ENCODE data around the gene NFYC. TPM values are rescaled to one million over a fixed set of nuclear protein-coding genes. Genes with fewer than 3 reads are reported as not detected.

Gene NFYC
- total RNA-seq, 1 donor from 2014 or later = 51.1 TPM

DNA sequence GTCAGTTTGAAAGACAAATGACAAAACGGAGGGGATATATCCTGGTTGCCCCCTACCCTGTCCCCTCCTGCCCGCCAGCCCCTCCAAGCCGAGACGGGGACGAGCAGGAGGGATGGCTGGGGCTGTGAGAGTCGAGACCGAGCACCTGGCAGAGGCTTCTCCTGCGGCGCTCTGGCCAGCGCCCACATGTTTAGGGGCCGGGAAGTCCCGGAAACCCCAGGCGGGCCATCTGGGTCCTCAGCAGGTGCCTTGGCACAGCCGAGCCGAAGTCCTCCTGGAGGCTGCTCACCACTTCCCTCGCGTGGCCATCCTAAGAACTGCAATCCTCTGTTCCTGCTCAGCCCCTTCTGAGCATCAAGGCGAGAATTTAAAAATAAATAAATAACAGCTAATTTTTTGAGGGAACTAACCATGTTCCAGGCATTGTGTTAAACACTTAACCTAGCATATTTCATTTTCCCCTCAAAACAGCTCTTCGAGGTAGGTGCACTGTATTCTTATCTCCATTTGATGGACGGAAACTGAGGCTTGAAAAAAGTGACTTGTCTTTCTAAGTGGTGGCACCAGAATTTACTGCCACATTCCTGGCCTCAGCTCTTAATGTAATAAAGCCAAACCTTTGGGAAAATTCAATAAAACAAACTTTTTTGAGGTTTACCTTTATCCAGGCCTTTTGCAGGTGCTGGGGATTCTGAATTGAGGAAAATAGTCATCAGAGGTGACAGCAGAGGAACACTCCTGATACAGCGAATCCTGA is 22.6 kb upstream of the NFYC start:
- H3K4me3 ChIP-seq (ENCODE audit: insufficient read depth, low read depth, low read length) = no peak overlapping the region
- Mint-ChIP-seq H3K4me3 (ENCODE audit: unreplicated experiment) (no peak overlapping the region), H3K27ac (ENCODE audit: unreplicated experiment) (no peak overlapping the region)

DNA sequence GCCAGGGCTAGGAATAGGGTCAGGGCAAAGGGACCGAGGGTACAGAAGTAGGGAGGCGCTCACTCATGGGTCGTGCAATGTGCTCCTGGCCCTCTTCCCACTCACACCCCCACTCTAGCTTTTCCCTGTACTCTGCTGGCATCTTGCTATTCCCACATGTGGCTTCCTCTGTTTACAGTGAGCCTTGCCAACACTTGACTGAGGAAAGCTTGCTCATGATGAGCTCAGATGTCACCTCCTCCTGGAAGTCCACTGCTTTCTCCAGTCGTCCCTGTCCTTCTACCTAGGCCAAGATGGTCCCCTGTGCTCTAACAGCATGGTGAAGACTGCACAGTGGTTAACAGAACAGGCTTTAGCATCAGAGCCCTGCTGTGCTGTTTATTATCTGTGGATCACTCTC is 18.1 kb upstream of the NFYC start:
- FAIRE-seq (no peak), DNase-seq (ENCODE audit: low read depth) (no peak)
- Histone ChIP-seq H3K27me3 (ENCODE audit: insufficient read depth, low read length) (no peaks in the 10 kb centered on the region), H3K4me2 (ENCODE audit: low read length) (no peak overlapping the region), H3K4me1 (ENCODE audit: insufficient read depth, low read length) (no peaks in the 10 kb centered on the region), H4K20me1 (ENCODE audit: insufficient read depth, low read length) (no peaks in the 10 kb centered on the region), H3K27ac (ENCODE audit: low read depth, low read length) (no peak overlapping the region), H3K4me3 (ENCODE audit: insufficient read depth, low read depth, low read length) (no peak overlapping the region), H2AFZ (ENCODE audit: low read depth, low read length) (no peak overlapping the region), H3K9me3 (ENCODE audit: insufficient read depth, low read depth, low read length) (no peaks in the 10 kb centered on the region), H3K9ac (ENCODE audit: low read length) (no peak overlapping the region), H3K79me2 (ENCODE audit: insufficient read depth, low read length) (no peaks in the 10 kb centered on the region), H3K36me3 (ENCODE audit: insufficient read depth, low read length) (no peaks in the 10 kb centered on the region)
- Mint-ChIP-seq H3K27me3 (ENCODE audit: low read depth, unreplicated experiment) (peaks cover 30% of the 10 kb centered on the region), H3K27ac (ENCODE audit: unreplicated experiment) (no peak overlapping the region), H3K4me3 (ENCODE audit: unreplicated experiment) (no peak overlapping the region), H3K4me1 (ENCODE audit: low read depth, unreplicated experiment) (no peaks in the 10 kb centered on the region), H3K9me3 (ENCODE audit: unreplicated experiment) (no peaks in the 10 kb centered on the region), H3K36me3 (ENCODE audit: low read depth, unreplicated experiment) (no peaks in the 10 kb centered on the region)
- TF ChIP-seq, protein P1, sequence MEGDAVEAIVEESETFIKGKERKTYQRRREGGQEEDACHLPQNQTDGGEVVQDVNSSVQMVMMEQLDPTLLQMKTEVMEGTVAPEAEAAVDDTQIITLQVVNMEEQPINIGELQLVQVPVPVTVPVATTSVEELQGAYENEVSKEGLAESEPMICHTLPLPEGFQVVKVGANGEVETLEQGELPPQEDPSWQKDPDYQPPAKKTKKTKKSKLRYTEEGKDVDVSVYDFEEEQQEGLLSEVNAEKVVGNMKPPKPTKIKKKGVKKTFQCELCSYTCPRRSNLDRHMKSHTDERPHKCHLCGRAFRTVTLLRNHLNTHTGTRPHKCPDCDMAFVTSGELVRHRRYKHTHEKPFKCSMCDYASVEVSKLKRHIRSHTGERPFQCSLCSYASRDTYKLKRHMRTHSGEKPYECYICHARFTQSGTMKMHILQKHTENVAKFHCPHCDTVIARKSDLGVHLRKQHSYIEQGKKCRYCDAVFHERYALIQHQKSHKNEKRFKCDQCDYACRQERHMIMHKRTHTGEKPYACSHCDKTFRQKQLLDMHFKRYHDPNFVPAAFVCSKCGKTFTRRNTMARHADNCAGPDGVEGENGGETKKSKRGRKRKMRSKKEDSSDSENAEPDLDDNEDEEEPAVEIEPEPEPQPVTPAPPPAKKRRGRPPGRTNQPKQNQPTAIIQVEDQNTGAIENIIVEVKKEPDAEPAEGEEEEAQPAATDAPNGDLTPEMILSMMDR (IDR thresholded peaks at IDR 0.05; ENCODE audit: insufficient read depth, low read depth, low read length) = no peak
- no peak for TF ChIP-seq EZH2 (IDR thresholded peaks at IDR 0.05; ENCODE audit: insufficient read depth, low read length)

More for the DNA sequence above, 22.6 kb upstream of the NFYC start:
- H3K9me3 Mint-ChIP-seq (ENCODE audit: unreplicated experiment) = no peaks in the 10 kb centered on the region
- peaks cover 23% of the 10 kb centered on the region for H3K27me3 Mint-ChIP-seq (ENCODE audit: low read depth, unreplicated experiment)
- H3K27me3 ChIP-seq (ENCODE audit: insufficient read depth, low read length) = peaks cover 7% of the 10 kb centered on the region
- no peaks in the 10 kb centered on the region for H4K20me1 ChIP-seq (ENCODE audit: insufficient read depth, low read length)
- TF ChIP-seq, protein P1 (IDR thresholded peaks at IDR 0.05; ENCODE audit: insufficient read depth, low read depth, low read length) = peak; percentile 89
- TF ChIP-seq EZH2 (IDR thresholded peaks at IDR 0.05; ENCODE audit: insufficient read depth, low read length) = no peak
- no peaks in the 10 kb centered on the region for H3K9me3 ChIP-seq (ENCODE audit: insufficient read depth, low read depth, low read length)
- no peak overlapping the region for H3K27ac ChIP-seq (ENCODE audit: low read depth, low read length)
- H3K4me1 Mint-ChIP-seq (ENCODE audit: low read depth, unreplicated experiment) = no peaks in the 10 kb centered on the region
- H3K4me2 ChIP-seq (ENCODE audit: low read length) = no peak overlapping the region
- DNase-seq (ENCODE audit: low read depth) (peak; percentile 14), FAIRE-seq (no peak)
- H3K4me1 ChIP-seq (ENCODE audit: insufficient read depth, low read length) = no peaks in the 10 kb centered on the region
- H3K36me3 Mint-ChIP-seq (ENCODE audit: low read depth, unreplicated experiment) = no peaks in the 10 kb centered on the region
- H3K79me2 ChIP-seq (ENCODE audit: insufficient read depth, low read length) = no peaks in the 10 kb centered on the region
- H3K36me3 ChIP-seq (ENCODE audit: insufficient read depth, low read length) = no peaks in the 10 kb centered on the region
- H3K9ac ChIP-seq (ENCODE audit: low read length) = no peak overlapping the region
- H2AFZ ChIP-seq (ENCODE audit: low read depth, low read length) = no peak overlapping the region

DNA sequence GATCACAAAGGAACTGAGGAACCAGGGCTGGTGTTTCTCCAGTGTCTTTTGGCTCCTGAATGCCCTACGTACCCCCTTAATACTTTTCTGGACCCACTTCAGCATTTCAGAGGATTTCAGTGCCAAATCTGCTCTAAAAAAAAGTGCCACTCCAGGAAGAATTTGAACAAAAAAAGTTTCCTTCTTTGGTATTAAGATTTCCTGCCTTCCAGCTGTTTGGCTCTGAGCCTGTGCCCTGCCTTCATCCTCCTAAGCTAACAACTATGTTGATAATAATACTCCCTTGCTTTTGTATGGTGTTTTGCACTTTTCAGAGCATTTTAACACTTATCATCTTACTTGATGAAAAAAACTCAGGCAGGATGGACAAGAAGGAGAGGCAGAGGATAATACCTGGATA is 15.0 kb upstream of the NFYC start:
- H3K36me3 ChIP-seq (ENCODE audit: insufficient read depth, low read length) = no peaks in the 10 kb centered on the region
- no peak overlapping the region for H3K9ac ChIP-seq (ENCODE audit: low read length)
- H4K20me1 ChIP-seq (ENCODE audit: insufficient read depth, low read length) = no peaks in the 10 kb centered on the region
- no peak overlapping the region for H2AFZ ChIP-seq (ENCODE audit: low read depth, low read length)
- Mint-ChIP-seq H3K36me3 (ENCODE audit: low read depth, unreplicated experiment) (peaks cover 1% of the 10 kb centered on the region), H3K4me3 (ENCODE audit: unreplicated experiment) (no peak overlapping the region), H3K9me3 (ENCODE audit: unreplicated experiment) (no peaks in the 10 kb centered on the region), H3K4me1 (ENCODE audit: low read depth, unreplicated experiment) (no peaks in the 10 kb centered on the region), H3K27ac (ENCODE audit: unreplicated experiment) (no peak overlapping the region), H3K27me3 (ENCODE audit: low read depth, unreplicated experiment) (peaks cover 23% of the 10 kb centered on the region)
- no peaks in the 10 kb centered on the region for H3K27me3 ChIP-seq (ENCODE audit: insufficient read depth, low read length)
- H3K4me2 ChIP-seq (ENCODE audit: low read length) = no peak overlapping the region
- no peak overlapping the region for H3K4me3 ChIP-seq (ENCODE audit: insufficient read depth, low read depth, low read length)
- no peaks in the 10 kb centered on the region for H3K4me1 ChIP-seq (ENCODE audit: insufficient read depth, low read length)
- no peak overlapping the region for H3K27ac ChIP-seq (ENCODE audit: low read depth, low read length)
- no peaks in the 10 kb centered on the region for H3K79me2 ChIP-seq (ENCODE audit: insufficient read depth, low read length)
- FAIRE-seq (no peak), DNase-seq (ENCODE audit: low read depth) (no peak)
- H3K9me3 ChIP-seq (ENCODE audit: insufficient read depth, low read depth, low read length) = no peaks in the 10 kb centered on the region
- no peak for TF ChIP-seq EZH2 (IDR thresholded peaks at IDR 0.05; ENCODE audit: insufficient read depth, low read length)
- TF ChIP-seq, protein P1 (IDR thresholded peaks at IDR 0.05; ENCODE audit: insufficient read depth, low read depth, low read length) = no peak

Data from astrocyte (in vitro differentiated cells and primary cell).